HepG2 (cell line): ENCODE measurements around the gene IDUA. TPM values are rescaled to one million over a fixed set of nuclear protein-coding genes. Genes with fewer than 3 reads are reported as not detected.

Experiments
- ATAC-seq: fragments of 200-7000 bp; cut with Tn5 transposase; 3 replicates; pipeline ENCODE4 v1.9.1; 2020; ENCODE audit warnings: mild to moderate bottlenecking, moderate library complexity
- BruUV-seq: library from RNA; stranded (reverse); fragments of 400-500 nt; replicated peaks from 2 replicates; lab custom pipeline; 2021; lab: Mats Ljungman, UMichigan
- CTCF ChIA-PET: fragments of 300-600 bp; formaldehyde crosslinking; extraction: SDS; loops from one replicate; lab custom pipeline; 2021; ENCODE audit warnings: low total read pairs, inconsistent platforms, low intra/inter-chr PET ratio; lab: Yijun Ruan, JAX
- POLR2A ChIA-PET: fragments of 350-600 bp; sonication (Branson Sonifier 250); formaldehyde crosslinking; loops from one replicate; lab custom pipeline; 2020; ENCODE audit warnings: antibody characterized with exemption, inconsistent platforms; lab: Yijun Ruan, JAX
- DNase-seq: peaks from one replicate; pipeline ENCODE4 v3.0.0-alpha.2; 2015; ENCODE audit warnings: low spot score
- FAIRE-seq: peaks from 3 replicates; lab custom pipeline; 2011; peaks lifted over from hg19 to GRCh38; lab: Jason Lieb, UNC
- H2AFZ ChIP-seq: one replicate; pipeline ENCODE4 v1.6.1; 2011; ENCODE audit warnings: low read length, inconsistent platforms
- H3K27ac ChIP-seq: fragments of 300-600 bp; 3 replicates; pipeline ENCODE4 v1.8.0; 2011; ENCODE audit warnings: mixed run types, mild to moderate bottlenecking, mixed read lengths, low read length, inconsistent platforms; ENCODE audit not compliant: insufficient read depth; ENCODE audit errors: extremely low read length
- H3K27me3 ChIP-seq, 2 experiments: fragments of 200-600 bp in 1 of 2; 2 replicates in 1 of 2; 3 replicates in 1 of 2; pipeline versions ENCODE4 v1.6.0 to v1.8.0; 2011; ENCODE audit warnings: low read length in 2 of 2, mild to moderate bottlenecking in 2 of 2, moderate library complexity in 2 of 2, inconsistent platforms in 1 of 2; ENCODE audit not compliant: insufficient read depth in 2 of 2, control insufficient read depth in 1 of 2
- H3K36me3 ChIP-seq, 2 experiments: fragments of 200-600 bp in 1 of 2; replicated peaks in 1 of 2; 2 replicates in 1 of 2; 3 replicates in 1 of 2; pipeline versions ENCODE4 v1.5.1 to v1.8.0; 2011; ENCODE audit warnings: low read length in 2 of 2, inconsistent platforms in 1 of 2; ENCODE audit not compliant: insufficient read depth in 2 of 2, control insufficient read depth in 1 of 2
- H3K4me1 ChIP-seq: 2 replicates; pipeline ENCODE4 v1.5.1; 2012; ENCODE audit warnings: low read length, inconsistent platforms; ENCODE audit not compliant: insufficient read depth
- H3K4me2 ChIP-seq: 2 replicates; pipeline ENCODE4 v1.6.0; 2011; ENCODE audit warnings: low read depth, low read length, inconsistent platforms
- H3K4me3 ChIP-seq, 3 experiments: fragments of 200-600 bp in 1 of 3; sonication (generic), shearing (Covaris generic) in 1 of 3; replicated peaks in 1 of 3; 2 replicates each; pipeline ENCODE4 v1.5.1; 2011 to 2016; ENCODE audit warnings: low read length in 3 of 3, inconsistent platforms in 2 of 3, low read depth in 2 of 3, mild to moderate bottlenecking in 2 of 3, control low read depth in 1 of 3, mixed read lengths in 1 of 3; ENCODE audit not compliant: insufficient read depth in 1 of 3
- H3K79me2 ChIP-seq: one replicate; pipeline ENCODE4 v1.6.1; 2011; ENCODE audit warnings: low read length, inconsistent platforms; ENCODE audit not compliant: insufficient read depth
- H3K9ac ChIP-seq: 2 replicates; pipeline ENCODE4 v1.6.0; 2011; ENCODE audit warnings: mild to moderate bottlenecking, low read depth, low read length, inconsistent platforms; ENCODE audit not compliant: insufficient read depth
- H3K9me3 ChIP-seq: 2 replicates; pipeline ENCODE4 v1.5.1; 2012; ENCODE audit warnings: mild to moderate bottlenecking, low read length
- H4K20me1 ChIP-seq: 2 replicates; pipeline ENCODE4 v1.6.0; 2011; ENCODE audit warnings: inconsistent platforms, mild to moderate bottlenecking, low read length, moderate library complexity; ENCODE audit not compliant: insufficient read depth
- ARHGAP35 ChIP-seq: sonication (generic); formaldehyde crosslinking; IDR thresholded peaks from 2 replicates; pipeline ENCODE4 v1.9.0; 2022; ENCODE audit warnings: mild to moderate bottlenecking, inconsistent platforms, moderate library complexity, missing genetic modification reagents, borderline replicate concordance
- NFYC ChIP-seq: IDR thresholded peaks from 2 replicates; pipeline ENCODE4 v1.6.1; 2016; ENCODE audit warnings: missing genetic modification reagents, missing compliant biosample characterization
- ZBTB2 ChIP-seq: sonication (generic); formaldehyde crosslinking; IDR thresholded peaks from 2 replicates; pipeline ENCODE4 v1.8.0; 2022; ENCODE audit warnings: low read depth, missing genetic modification reagents
- ZBTB49 ChIP-seq: sonication (generic); formaldehyde crosslinking; IDR thresholded peaks from 2 replicates; pipeline ENCODE4 v1.4.0; 2020; ENCODE audit warnings: missing genetic modification reagents, borderline replicate concordance
- ZNF382 ChIP-seq: sonication (generic); formaldehyde crosslinking; IDR thresholded peaks from 2 replicates; pipeline ENCODE4 v1.5.0; 2020; ENCODE audit warnings: missing genetic modification reagents, mild to moderate bottlenecking, borderline replicate concordance
- ZNF710 ChIP-seq: sonication (generic); formaldehyde crosslinking; IDR thresholded peaks from 2 replicates; pipeline ENCODE4 v1.5.0; 2020; ENCODE audit warnings: mild to moderate bottlenecking, missing genetic modification reagents, borderline replicate concordance
- ZNF83 ChIP-seq: sonication (generic); formaldehyde crosslinking; IDR thresholded peaks from 2 replicates; pipeline ENCODE4 v1.4.0; 2020; ENCODE audit warnings: missing genetic modification reagents, mild to moderate bottlenecking, borderline replicate concordance
- ZNF891 ChIP-seq: sonication (generic); formaldehyde crosslinking; IDR thresholded peaks from 2 replicates; pipeline ENCODE4 v1.5.0; 2020; ENCODE audit warnings: mild to moderate bottlenecking, missing genetic modification reagents
- WGBS: methylation state at CpG from one replicate; pipeline ENCODE4 v1.1.6; 2017; ENCODE audit warnings: low lambda C conversion rate; 5-methylcytosine and 5-hydroxymethylcytosine counted together
- in situ Hi-C: cut with HindIII; loops from 2 replicates; pipeline ENCODE4 v1.10.0; 2017; ENCODE audit warnings: low pct_unique_long_range_greater_than_20kb; ENCODE audit not compliant: extremely low pct_ligation_motif_present
- intact Hi-C: fragments of 100-400 bp; cut with micrococcal nuclease; formaldehyde crosslinking; loops from one replicate; pipeline ENCODE4 v1.10.0; 2022; ENCODE audit not compliant: unreplicated experiment
- polyA plus RNA-seq, 8 experiments: library from polyadenylated mRNA; depleted of rRNA in 3 of 8; stranded (reverse) in 7 of 8; unstranded in 1 of 8; fragments of >200 nt; fragmentation: Illumina TruSeq in 4 of 8; extraction: Trizol in 4 of 8; gene quantifications; 2 replicates each; pipeline versions ENCODE4 v1.2.1 to v1.2.3, GENCODE V29; 2011 to 2016; ENCODE audit warnings: low read depth in 4 of 8, missing spikeins in 1 of 8, mixed read lengths in 1 of 8; ENCODE audit not compliant: insufficient read depth in 1 of 8
- total RNA-seq, 5 experiments: library from RNA; depleted of rRNA; stranded (reverse); fragments of >200 nt; fragmentation: Illumina TruSeq; extraction: Trizol; gene quantifications; 2 replicates each; pipeline ENCODE4 v1.2.3, GENCODE V29; 2016; ENCODE audit warnings: low read depth in 1 of 5

IDUA gene
- total and polyA plus RNA-seq, 2 of the 13 experiments (the other 11 are each of a cell fraction or from before 2014, with no cell fraction given): 0.77 to 1.0 TPM

GRCh38 chr4:946517-947471, 40.0 kb upstream of the IDUA start:
- Histone ChIP-seq H2AFZ (no peak overlapping the region), H3K4me3 (no peak overlapping the region)
- in situ Hi-C loops: no loop called here
- TF ChIP-seq ZBTB2 (CRISPR knock-in tag) (no peak), ZNF83 (CRISPR knock-in tag) (no peak), NFYC (CRISPR knock-in tag) (no peak), ZBTB49 (CRISPR knock-in tag) (no peak), ZNF710 (CRISPR knock-in tag) (no peak), ZNF891 (CRISPR knock-in tag) (no peak), ZNF382 (CRISPR knock-in tag) (no peak), ARHGAP35 (no peak)
- TF ChIP-seq, all 625 proteins: peak for 0
- Histone ChIP-seq H3K27ac (no peak overlapping the region), H3K9me3 (no peaks in the 10 kb centered on the region), H3K36me3 (no peaks in the 10 kb centered on the region), H3K9ac (no peak overlapping the region), H3K79me2 (no peaks in the 10 kb centered on the region), H3K4me1 (peaks cover 31% of the 10 kb centered on the region), H4K20me1 (no peaks in the 10 kb centered on the region), H3K4me2 (no peak overlapping the region; the same call in 1 of the 2 replicates), H3K27me3 (no peaks in the 10 kb centered on the region)
- ChIA-PET CTCF (no interaction called here), POLR2A (interaction anchor here (1.2 kb wide), 1 partner anchor 15 kb away, joined by 3 read pairs; the partner anchor contains the start of genes GAK and TMEM175)
- DNase-seq (no peak), ATAC-seq (no peak), FAIRE-seq (no peak)
- no TSS peak for BruUV-seq
- intact Hi-C loops: no loop called here
- 90% methylated on average over 54 of the region's 62 CpGs for WGBS
